Dedifferentiated amniotic fluid mesenchymal stem cell (primary cell): ENCODE measurements around the gene NETO2.
"Not testable (repeated sequence)": the region's sequence is repeated elsewhere in the genome, so short reads cannot be mapped to it uniquely, and the experiment has no call there.

ENCODE experiments used
- DNase-seq: peaks from one replicate; pipeline ENCODE4 v3.0.0-alpha.2; 2016; ENCODE audit errors: extremely low spot score

The NETO2 gene

DNA sequence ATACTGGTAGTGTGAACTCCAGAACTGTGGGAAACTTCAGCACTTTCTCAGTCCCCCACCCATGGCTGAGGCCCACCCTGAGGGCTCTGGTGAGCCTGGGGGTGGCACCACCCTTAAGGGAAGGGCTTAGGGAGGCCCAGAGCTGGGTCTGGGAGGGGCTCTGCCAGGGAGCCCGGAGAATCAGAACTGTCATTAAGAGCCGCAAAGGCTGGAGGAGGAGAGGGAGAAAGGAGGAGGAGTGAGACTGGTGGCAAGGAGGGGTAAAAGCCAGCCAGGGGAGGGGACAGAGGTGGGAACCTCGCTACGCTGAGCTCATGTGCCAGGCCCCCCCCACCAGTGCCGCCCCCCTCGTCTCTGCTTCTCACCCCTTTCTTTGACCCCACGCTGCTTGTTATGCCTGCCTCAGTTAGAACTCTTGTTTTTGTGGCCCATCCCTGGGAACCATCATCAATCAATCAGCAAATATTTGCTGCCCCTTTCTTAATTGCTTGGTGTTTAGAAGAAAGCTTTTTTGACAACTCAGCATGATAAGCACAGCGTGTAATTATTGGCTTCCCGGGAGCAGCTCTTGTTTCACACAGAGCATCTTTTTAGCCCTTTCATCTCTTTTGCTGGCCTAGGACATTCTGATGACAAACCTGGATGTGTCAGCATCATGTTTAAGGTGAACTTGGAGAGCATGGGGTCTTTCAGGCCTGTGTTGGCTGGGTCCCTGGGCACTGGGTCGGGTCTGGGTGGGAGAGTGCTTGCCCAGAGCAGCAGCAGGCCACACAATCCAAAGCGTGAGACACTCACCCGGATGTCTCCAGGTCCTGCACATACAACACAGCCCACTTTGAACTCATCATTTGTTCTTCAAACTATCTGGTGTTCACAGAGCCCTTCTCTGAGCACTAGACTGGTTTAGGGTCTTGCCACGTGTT, 77.7 kb downstream of the NETO2 start:
- no peak for DNase-seq

DNA sequence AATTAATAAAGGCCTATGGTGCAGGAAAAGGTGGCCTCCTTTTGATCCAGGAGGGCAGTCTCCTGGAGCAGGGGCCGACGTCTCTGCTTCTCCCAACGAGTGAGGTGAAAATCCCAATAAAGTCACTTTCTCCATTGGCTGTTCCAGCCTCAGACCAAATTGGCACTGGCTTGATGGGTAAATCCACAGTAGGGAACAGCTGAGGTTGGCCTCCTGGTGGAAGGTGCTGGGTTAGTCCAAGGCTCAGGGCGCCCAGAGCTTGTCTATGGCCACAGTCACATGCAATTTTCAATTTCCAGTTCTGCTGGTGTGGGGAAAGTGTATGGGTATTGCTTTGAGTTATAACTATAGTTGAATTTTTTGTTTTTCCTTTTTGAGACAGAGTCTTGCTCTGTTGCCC, 79.0 kb downstream of the NETO2 start:
- no peak for DNase-seq

DNA sequence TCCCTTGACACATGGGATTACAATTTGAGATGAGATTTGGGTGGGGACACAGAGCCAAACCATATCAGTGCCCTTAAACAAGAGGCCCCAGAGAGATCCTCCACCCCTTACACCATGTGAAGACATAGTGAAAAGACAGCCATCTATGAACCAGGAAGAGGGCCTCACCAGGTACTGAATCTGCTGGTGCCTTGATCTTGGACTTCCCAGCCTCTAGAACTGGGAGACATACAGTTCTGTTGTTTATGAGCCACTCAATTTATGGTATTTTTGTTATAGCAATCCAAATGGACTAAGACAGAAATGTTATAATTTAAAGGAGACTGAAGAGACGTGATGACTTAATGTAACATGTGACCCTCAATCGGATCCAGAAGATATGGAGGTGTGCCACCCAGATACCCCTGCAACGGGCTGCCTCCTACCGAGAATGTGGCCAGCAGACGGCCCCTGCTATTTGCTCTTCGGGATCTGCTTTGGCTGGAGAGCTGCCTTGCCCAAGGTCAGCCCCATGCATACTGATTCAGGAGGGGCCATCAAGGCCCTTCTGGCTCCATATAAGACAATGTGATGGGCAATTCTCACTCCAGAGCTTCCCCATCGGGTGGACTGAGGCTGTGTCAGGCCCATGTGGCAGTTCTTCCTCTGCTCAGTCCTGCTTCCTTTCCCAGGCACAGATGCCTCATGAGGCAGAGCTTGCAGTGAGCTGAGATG, 80.6 kb downstream of the NETO2 start:
- no peak for DNase-seq

- no peak for DNase-seq
Observed at GRCh38 chr16:47061204-47061603, 82.5 kb downstream of the NETO2 start.

GRCh38 chr16:47060596-47060995, 83.1 kb downstream of the NETO2 start:
- DNase-seq: no peak

DNA sequence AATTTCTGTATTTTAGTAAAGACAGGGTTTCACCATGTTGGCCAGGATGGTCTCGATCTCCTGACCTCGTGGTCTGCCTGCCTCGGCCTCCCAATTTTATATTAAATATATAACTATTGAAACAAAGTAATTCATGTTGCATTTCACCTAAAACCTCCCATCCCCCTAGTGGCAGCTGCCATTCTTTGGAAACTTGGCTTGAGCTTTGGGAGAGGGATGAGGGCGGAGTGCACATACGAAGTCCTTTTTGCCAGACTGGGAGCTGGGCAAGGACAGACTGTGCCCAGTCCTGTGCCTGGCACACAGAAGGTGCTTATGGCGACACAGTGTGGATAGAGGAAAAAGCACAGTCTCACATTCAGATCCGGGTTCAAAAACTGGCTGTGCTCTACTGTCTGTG, 83.8 kb downstream of the NETO2 start:
- DNase-seq: no peak

GRCh38 chr16:47059130-47059529, 84.6 kb downstream of the NETO2 start:
- DNase-seq: not testable (repeated sequence)

- DNase-seq: no peak
Observed at GRCh38 chr16:47058295-47059086, 85.3 kb downstream of the NETO2 start.

DNA sequence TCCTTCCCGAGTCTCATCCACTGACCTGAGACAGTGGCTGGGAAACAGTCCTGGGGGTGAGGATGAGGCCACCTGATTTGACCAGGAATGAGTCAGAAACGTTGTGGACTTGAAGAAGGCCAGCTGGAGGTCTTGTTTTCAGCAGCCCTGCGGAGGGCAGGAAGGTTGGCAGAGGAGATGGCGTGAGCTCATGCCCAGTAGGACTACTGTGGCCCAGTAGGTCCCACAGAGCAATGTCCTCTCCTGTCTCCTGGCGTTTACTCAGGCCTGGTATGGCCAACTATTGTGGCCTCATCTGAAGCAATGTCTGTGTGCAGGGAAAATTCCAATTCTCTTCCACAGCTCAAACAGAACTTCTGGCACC, 86.1 kb downstream of the NETO2 start:
- no peak for DNase-seq

DNA sequence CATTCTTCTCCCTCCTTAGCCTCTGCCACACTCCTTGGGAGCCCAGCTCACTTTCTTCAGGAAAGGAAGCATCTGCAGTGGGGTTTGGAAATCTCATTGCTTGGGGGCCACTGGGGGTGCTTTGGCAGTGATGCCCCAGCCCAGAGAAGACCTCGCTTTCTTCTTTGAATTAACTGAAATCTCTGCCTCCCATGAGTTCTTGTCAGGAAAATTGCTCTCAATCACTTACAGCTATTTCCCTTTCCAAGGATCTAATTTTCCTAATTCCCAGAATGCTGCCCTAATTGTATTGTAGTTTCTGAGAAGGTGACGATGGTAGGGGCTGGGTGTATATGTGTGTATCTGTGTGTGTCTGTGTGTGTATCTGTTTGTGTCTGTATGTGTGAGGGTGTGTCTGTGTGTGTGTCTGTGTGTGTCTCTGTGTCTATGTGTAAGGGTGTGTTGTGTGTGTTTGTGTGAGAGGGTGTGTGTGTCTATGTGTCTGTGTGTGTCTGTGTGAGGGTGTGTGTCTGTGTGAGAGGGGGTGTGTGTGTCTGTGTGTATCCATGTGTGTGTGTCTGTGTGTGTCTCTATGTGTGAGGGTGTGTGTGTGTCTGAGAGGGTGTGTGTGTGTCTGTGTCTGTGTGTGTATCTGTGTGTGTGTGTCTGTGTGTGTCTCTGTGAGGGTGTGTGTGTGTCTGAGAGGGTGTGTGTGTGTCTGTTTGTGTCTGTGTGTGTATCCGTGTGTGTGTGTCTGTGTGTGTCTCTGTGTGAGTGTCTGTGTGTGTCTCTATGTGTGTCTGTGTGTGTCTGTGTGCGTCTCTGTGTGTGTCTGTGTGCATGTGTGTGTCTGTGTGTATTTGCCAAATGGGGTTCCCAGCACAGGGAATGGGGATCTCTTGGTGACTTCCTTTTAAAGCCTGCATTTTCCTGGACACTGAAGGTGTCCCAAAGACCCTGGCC, 86.8 kb downstream of the NETO2 start:
- no peak for DNase-seq

GRCh38 chr16:47056061-47056460, 87.7 kb downstream of the NETO2 start:
- not testable (repeated sequence) for DNase-seq

- no peak for DNase-seq
Observed at GRCh38 chr16:47055136-47055885, 88.4 kb downstream of the NETO2 start.

- no peak for DNase-seq
Observed at GRCh38 chr16:47054306-47054705, 89.4 kb downstream of the NETO2 start.

- no peak for DNase-seq
Observed at GRCh38 chr16:47053895-47054294, 89.8 kb downstream of the NETO2 start.

- no peak for DNase-seq
Observed at GRCh38 chr16:47052666-47053640, 90.8 kb downstream of the NETO2 start.

GRCh38 chr16:47051031-47051430, 92.7 kb downstream of the NETO2 start:
- DNase-seq: no peak

- no peak for DNase-seq
Observed at GRCh38 chr16:47049901-47050583, 93.7 kb downstream of the NETO2 start.

- no peak for DNase-seq
Observed at GRCh38 chr16:47047524-47048203, 96.1 kb downstream of the NETO2 start.
